ENCODE results near the gene ARHGAP12.
A peak's percentile ranks its signal among the peaks of the same experiment; 100 is the strongest.

ARHGAP12 gene

DNA sequence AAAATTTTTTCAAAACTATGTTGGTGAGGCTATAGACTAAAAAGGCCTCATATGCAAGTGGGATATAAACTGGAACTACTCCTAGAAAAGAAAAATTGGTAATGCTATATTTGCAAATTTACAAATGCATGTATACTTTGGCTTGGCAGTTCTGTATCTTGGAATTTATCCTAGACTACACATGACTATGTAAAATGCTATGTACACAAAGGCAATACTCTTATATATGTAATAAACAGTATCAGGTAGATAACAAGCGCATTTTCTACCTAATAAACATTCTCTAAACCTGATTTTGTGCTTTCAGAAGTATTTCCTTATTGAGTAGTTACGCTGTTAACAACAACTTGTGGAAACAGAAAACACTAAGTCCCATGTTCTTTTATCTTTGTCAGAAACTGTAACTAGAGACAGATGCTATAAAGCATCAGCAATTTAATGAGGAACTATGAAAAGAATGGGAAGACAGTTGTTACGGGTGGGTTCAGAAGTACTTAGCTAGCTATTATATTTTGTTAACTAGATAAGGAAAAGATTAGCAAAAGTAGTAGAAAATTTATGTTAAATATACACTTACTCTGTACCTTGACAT, 107.8 kb downstream of the ARHGAP12 start:
- Histone ChIP-seq H3K36me3 (ENCODE audit: control insufficient read depth, insufficient read depth, low read length) (no peaks in the 10 kb centered on the region), H3K27me3 (ENCODE audit: control insufficient read depth, insufficient read depth, low read length) (no peaks in the 10 kb centered on the region), H3K27ac (ENCODE audit: low read depth, low read length) (no peak overlapping the region), H3K4me1 (ENCODE audit: control insufficient read depth, insufficient read depth, low read length) (no peaks in the 10 kb centered on the region), H3K4me3 (ENCODE audit: low read length) (no peak overlapping the region), H3K9ac (ENCODE audit: low read length) (no peak overlapping the region)

DNA sequence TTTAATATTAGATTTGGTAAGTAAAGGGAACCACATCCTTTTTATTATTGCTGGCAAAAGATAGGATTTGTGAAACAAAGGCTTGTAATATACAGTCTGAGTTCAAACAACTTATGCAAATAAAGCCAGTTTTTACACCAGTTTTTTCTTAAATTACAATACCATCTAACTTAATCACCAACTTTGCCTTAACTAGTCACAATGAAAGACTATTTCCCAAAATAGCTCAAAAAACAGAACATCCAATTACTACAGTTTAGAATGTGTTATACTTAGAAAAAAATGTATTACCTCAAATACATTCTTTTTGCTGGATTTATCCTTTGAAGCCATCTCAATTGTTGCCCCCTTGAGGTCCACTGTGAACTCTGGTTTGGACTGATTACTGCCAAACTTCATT, 108.5 kb downstream of the ARHGAP12 start:
- H3K27me3 ChIP-seq (ENCODE audit: control insufficient read depth, insufficient read depth, low read length), result no peaks in the 10 kb centered on the region
- no peaks in the 10 kb centered on the region for H3K4me1 ChIP-seq (ENCODE audit: control insufficient read depth, insufficient read depth, low read length)
- H3K4me3 ChIP-seq (ENCODE audit: low read length), result no peak overlapping the region
- no peak overlapping the region for H3K9ac ChIP-seq (ENCODE audit: low read length)
- no peaks in the 10 kb centered on the region for H3K36me3 ChIP-seq (ENCODE audit: control insufficient read depth, insufficient read depth, low read length)
- no peak overlapping the region for H3K27ac ChIP-seq (ENCODE audit: low read depth, low read length)

DNA sequence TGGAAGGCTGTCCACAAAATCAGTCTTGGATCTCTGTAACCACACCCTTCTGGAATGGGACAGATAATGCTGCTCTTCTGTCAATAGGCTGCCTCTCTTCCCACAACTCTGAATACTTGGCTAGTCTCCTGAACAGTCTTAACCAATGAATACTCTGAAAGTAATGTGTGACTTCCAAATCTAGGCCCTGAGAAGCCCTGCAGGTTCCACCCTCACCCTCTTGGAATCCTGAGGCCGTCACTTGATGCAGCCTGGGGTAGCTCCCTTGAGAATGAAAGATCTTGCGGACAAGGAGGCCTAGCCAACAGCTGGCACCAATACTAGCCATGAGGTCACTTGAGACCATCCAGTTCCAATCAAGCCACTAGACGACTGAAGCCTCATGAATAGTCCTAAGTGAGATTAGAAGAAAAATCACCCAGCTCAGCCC, 109.2 kb downstream of the ARHGAP12 start:
- H3K4me1 ChIP-seq (ENCODE audit: control insufficient read depth, insufficient read depth, low read length), result no peaks in the 10 kb centered on the region
- H3K27me3 ChIP-seq (ENCODE audit: control insufficient read depth, insufficient read depth, low read length), result no peaks in the 10 kb centered on the region
- no peak overlapping the region for H3K27ac ChIP-seq (ENCODE audit: low read depth, low read length)
- H3K36me3 ChIP-seq (ENCODE audit: control insufficient read depth, insufficient read depth, low read length), result no peaks in the 10 kb centered on the region
- no peak overlapping the region for H3K9ac ChIP-seq (ENCODE audit: low read length)
- no peak overlapping the region for H3K4me3 ChIP-seq (ENCODE audit: low read length)

DNA sequence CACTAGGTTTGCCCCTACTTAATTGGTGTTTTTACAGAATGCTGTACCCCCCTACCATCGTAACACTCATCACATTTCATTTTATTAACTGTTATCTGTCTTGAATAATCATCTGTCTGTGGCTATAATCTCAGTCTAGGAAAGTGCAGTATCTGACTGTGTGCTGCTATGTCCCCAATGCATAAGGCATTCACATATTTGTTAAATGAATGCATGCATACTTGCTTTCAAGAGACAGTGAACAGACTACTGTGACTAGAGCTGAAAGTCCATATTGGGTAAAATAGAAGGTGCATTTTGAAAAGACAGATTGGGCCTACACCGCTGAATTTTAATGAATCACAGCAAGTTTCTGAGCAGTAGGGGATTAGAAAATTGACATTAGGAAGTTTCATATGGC, 112.3 kb downstream of the ARHGAP12 start:
- H3K4me1 ChIP-seq (ENCODE audit: control insufficient read depth, insufficient read depth, low read length), result no peaks in the 10 kb centered on the region
- no peaks in the 10 kb centered on the region for H3K27me3 ChIP-seq (ENCODE audit: control insufficient read depth, insufficient read depth, low read length)
- no peak overlapping the region for H3K9ac ChIP-seq (ENCODE audit: low read length)
- no peaks in the 10 kb centered on the region for H3K36me3 ChIP-seq (ENCODE audit: control insufficient read depth, insufficient read depth, low read length)
- H3K27ac ChIP-seq (ENCODE audit: low read depth, low read length), result peak overlapping the region; percentile 82
- H3K4me3 ChIP-seq (ENCODE audit: low read length), result no peak overlapping the region

GRCh38 chr10:31808258-31809218, 120.1 kb downstream of the ARHGAP12 start:
- H3K27ac ChIP-seq (ENCODE audit: low read depth, low read length), result peak overlapping the region; percentile 68
- peaks cover 5% of the 10 kb centered on the region for H3K4me1 ChIP-seq (ENCODE audit: control insufficient read depth, insufficient read depth, low read length)
- no peaks in the 10 kb centered on the region for H3K36me3 ChIP-seq (ENCODE audit: control insufficient read depth, insufficient read depth, low read length)
- no peaks in the 10 kb centered on the region for H3K27me3 ChIP-seq (ENCODE audit: control insufficient read depth, insufficient read depth, low read length)
- H3K4me3 ChIP-seq (ENCODE audit: low read length), result peak overlapping the region; percentile 20
- H3K9ac ChIP-seq (ENCODE audit: low read length), result no peak overlapping the region

GRCh38 chr10:31804352-31804810, 124.2 kb downstream of the ARHGAP12 start:
- Histone ChIP-seq H3K4me1 (ENCODE audit: control insufficient read depth, insufficient read depth, low read length) (peaks cover 5% of the 10 kb centered on the region), H3K36me3 (ENCODE audit: control insufficient read depth, insufficient read depth, low read length) (no peaks in the 10 kb centered on the region), H3K4me3 (ENCODE audit: low read length) (no peak overlapping the region), H3K27me3 (ENCODE audit: control insufficient read depth, insufficient read depth, low read length) (no peaks in the 10 kb centered on the region), H3K9ac (ENCODE audit: low read length) (no peak overlapping the region), H3K27ac (ENCODE audit: low read depth, low read length) (no peak overlapping the region)

DNA sequence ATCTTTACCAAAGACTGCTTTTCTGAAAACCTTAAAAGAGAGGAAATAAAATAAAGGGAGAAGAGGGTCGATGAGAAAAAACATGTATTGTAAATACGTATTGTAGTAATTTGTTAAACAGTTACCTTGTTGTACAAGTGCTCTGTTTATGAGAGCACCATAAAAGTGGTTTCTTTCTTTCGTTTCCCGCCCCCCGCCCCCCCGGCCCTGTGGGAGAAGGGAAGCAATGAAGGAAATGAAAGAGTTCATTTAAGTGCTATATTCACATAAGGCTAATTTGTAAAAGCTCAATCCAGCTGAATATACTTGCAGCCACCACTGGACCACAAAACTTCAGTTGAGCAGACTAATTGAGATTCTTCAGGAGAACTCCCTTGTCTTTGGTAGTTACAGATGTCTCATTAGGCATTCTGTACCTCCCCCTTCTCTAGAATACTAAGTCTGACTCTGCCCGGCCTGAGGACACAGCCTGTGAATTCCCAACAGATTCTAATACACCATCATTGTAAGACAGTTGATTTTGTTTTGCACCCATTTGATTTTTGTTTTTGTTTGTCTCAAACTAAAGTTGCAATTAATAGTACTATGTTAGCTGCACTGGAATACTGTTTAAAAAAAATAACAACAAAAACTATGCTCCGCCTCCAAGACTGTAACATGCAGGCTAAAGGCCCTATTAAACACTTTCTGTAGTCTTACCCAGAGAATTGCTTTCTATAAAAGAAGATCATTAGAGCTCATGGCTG, 124.9 kb downstream of the ARHGAP12 start:
- peaks cover 5% of the 10 kb centered on the region for H3K4me1 ChIP-seq (ENCODE audit: control insufficient read depth, insufficient read depth, low read length)
- no peaks in the 10 kb centered on the region for H3K36me3 ChIP-seq (ENCODE audit: control insufficient read depth, insufficient read depth, low read length)
- H3K27ac ChIP-seq (ENCODE audit: low read depth, low read length), result no peak overlapping the region

GRCh38 chr10:31799181-31799580, 129.4 kb downstream of the ARHGAP12 start:
- Histone ChIP-seq H3K27ac (ENCODE audit: low read depth, low read length) (no peak overlapping the region), H3K4me1 (ENCODE audit: control insufficient read depth, insufficient read depth, low read length) (no peaks in the 10 kb centered on the region), H3K36me3 (ENCODE audit: control insufficient read depth, insufficient read depth, low read length) (no peaks in the 10 kb centered on the region), H3K27me3 (ENCODE audit: control insufficient read depth, insufficient read depth, low read length) (no peaks in the 10 kb centered on the region), H3K4me3 (ENCODE audit: low read length) (no peak overlapping the region), H3K9ac (ENCODE audit: low read length) (no peak overlapping the region)

More for the DNA sequence above, 124.9 kb downstream of the ARHGAP12 start:
- Histone ChIP-seq H3K27me3 (ENCODE audit: control insufficient read depth, insufficient read depth, low read length) (no peaks in the 10 kb centered on the region), H3K4me3 (ENCODE audit: low read length) (no peak overlapping the region), H3K9ac (ENCODE audit: low read length) (no peak overlapping the region)

- Histone ChIP-seq H3K4me3 (ENCODE audit: low read length) (no peak overlapping the region), H3K4me1 (ENCODE audit: control insufficient read depth, insufficient read depth, low read length) (no peaks in the 10 kb centered on the region), H3K27ac (ENCODE audit: low read depth, low read length) (no peak overlapping the region), H3K36me3 (ENCODE audit: control insufficient read depth, insufficient read depth, low read length) (no peaks in the 10 kb centered on the region), H3K9ac (ENCODE audit: low read length) (no peak overlapping the region), H3K27me3 (ENCODE audit: control insufficient read depth, insufficient read depth, low read length) (no peaks in the 10 kb centered on the region)
Observed at GRCh38 chr10:31792745-31793144, 135.9 kb downstream of the ARHGAP12 start.

DNA sequence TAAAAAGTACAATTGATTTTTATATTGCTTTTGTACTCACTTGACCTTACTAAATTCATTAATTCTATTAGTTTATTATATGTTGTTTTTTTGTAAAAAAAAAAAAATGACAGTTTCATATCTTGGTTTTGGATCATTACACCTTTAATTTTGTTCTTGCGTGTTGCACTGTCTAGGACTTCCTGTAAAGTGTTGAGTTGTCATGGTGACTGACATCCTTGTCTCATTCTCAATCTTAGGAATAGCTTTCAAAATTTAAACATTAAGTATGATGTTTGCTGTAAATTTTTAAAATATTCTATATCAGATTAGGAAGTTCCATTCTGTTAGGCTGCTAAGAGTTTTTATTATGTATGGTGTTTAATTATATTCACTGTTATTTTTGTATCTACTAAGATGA, 139.1 kb downstream of the ARHGAP12 start:
- no peaks in the 10 kb centered on the region for H3K36me3 ChIP-seq (ENCODE audit: control insufficient read depth, insufficient read depth, low read length)
- no peaks in the 10 kb centered on the region for H3K4me1 ChIP-seq (ENCODE audit: control insufficient read depth, insufficient read depth, low read length)
- H3K9ac ChIP-seq (ENCODE audit: low read length), result no peak overlapping the region
- H3K4me3 ChIP-seq (ENCODE audit: low read length), result no peak overlapping the region
- no peaks in the 10 kb centered on the region for H3K27me3 ChIP-seq (ENCODE audit: control insufficient read depth, insufficient read depth, low read length)
- H3K27ac ChIP-seq (ENCODE audit: low read depth, low read length), result no peak overlapping the region

DNA sequence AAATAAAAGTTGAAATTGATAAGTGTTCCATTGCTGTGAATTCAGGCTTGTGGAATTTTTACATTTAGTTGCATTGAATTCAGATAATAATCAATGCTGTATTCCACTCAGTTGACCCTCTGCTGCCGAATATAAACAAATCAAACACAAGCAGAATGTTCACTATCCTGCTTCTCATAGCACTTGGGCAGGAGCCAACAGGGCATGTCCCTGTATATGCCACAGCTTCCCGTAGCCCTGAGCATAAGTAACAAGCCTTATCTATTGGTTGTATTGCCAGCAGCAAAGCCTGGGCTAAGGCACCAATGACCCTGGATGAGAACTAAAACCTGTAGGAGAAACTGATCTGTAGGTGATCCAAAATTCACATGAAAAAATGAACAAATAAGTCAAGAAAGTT, 145.9 kb downstream of the ARHGAP12 start:
- Histone ChIP-seq H3K27ac (ENCODE audit: low read depth, low read length) (no peak overlapping the region), H3K4me1 (ENCODE audit: control insufficient read depth, insufficient read depth, low read length) (no peaks in the 10 kb centered on the region), H3K4me3 (ENCODE audit: low read length) (no peak overlapping the region), H3K36me3 (ENCODE audit: control insufficient read depth, insufficient read depth, low read length) (no peaks in the 10 kb centered on the region), H3K27me3 (ENCODE audit: control insufficient read depth, insufficient read depth, low read length) (no peaks in the 10 kb centered on the region), H3K9ac (ENCODE audit: low read length) (no peak overlapping the region)

DNA sequence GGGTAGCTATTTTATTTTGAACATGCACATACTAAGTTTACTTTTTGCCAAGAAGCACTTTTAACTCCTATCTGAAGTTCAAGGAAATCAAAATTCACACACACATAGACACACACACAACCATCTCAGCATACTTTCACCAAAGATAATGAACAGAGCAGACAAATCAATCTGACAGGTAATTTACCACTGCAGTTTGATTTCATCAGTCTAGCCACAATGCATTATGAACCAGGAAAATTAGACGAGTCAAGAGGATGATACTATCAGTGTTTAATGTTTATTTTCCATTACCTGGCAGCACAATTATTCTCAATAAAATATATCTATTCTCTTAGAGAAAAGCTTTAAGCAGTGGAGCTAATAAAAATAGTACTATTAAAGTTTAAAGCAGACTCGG, 147.9 kb downstream of the ARHGAP12 start:
- no peaks in the 10 kb centered on the region for H3K4me1 ChIP-seq (ENCODE audit: control insufficient read depth, insufficient read depth, low read length)
- H3K4me3 ChIP-seq (ENCODE audit: low read length), result no peak overlapping the region
- H3K27me3 ChIP-seq (ENCODE audit: control insufficient read depth, insufficient read depth, low read length), result no peaks in the 10 kb centered on the region
- H3K36me3 ChIP-seq (ENCODE audit: control insufficient read depth, insufficient read depth, low read length), result no peaks in the 10 kb centered on the region
- no peak overlapping the region for H3K27ac ChIP-seq (ENCODE audit: low read depth, low read length)
- H3K9ac ChIP-seq (ENCODE audit: low read length), result no peak overlapping the region
